HG02938 (cell line): ENCODE results near the gene FBXW4.
"Not testable (repeated sequence)": the region's sequence is repeated elsewhere in the genome, so short reads cannot be mapped to it uniquely, and the experiment has no call there.

Experiments used
- ATAC-seq: cut with Tn5 transposase; IDR thresholded peaks from one replicate; pipeline ENCODE4 v1.9.1; 2021; ENCODE audit warnings: mild to moderate bottlenecking, moderate library complexity; ENCODE audit not compliant: unreplicated experiment

The FBXW4 gene

GRCh38 chr10:101618871-101619270, 76.1 kb downstream of the FBXW4 start:
- no peak for ATAC-seq

- ATAC-seq: no peak
These were observed 77.0 kb downstream of the FBXW4 start for GRCh38 chr10:101617824-101618568.

- no peak for ATAC-seq
These were observed 77.7 kb downstream of the FBXW4 start for GRCh38 chr10:101617102-101617823.

- ATAC-seq: no peak
These were observed 78.4 kb downstream of the FBXW4 start for GRCh38 chr10:101616415-101617101.

GRCh38 chr10:101615525-101616116, 79.3 kb downstream of the FBXW4 start:
- no peak for ATAC-seq

GRCh38 chr10:101614663-101615524, 80.1 kb downstream of the FBXW4 start:
- ATAC-seq: no peak

GRCh38 chr10:101613646-101614045, 81.3 kb downstream of the FBXW4 start:
- no peak for ATAC-seq

- ATAC-seq: no peak
These were observed 82.1 kb downstream of the FBXW4 start for GRCh38 chr10:101612872-101613271.

GRCh38 chr10:101612086-101612485, 82.9 kb downstream of the FBXW4 start:
- ATAC-seq: no peak

GRCh38 chr10:101611096-101611905, 83.7 kb downstream of the FBXW4 start:
- no peak for ATAC-seq

- no peak for ATAC-seq
These were observed 85.5 kb downstream of the FBXW4 start for GRCh38 chr10:101609481-101609880.

GRCh38 chr10:101607124-101607523, 87.8 kb downstream of the FBXW4 start:
- no peak for ATAC-seq

GRCh38 chr10:101602761-101603398, 92.1 kb downstream of the FBXW4 start:
- no peak for ATAC-seq

GRCh38 chr10:101601541-101601940, 93.4 kb downstream of the FBXW4 start:
- ATAC-seq: no peak

GRCh38 chr10:101597091-101597900, 97.7 kb downstream of the FBXW4 start:
- ATAC-seq: no peak

- no peak for ATAC-seq
These were observed 99.2 kb downstream of the FBXW4 start for GRCh38 chr10:101595591-101596433.

- ATAC-seq: not testable (repeated sequence)
These were observed 101.6 kb downstream of the FBXW4 start for GRCh38 chr10:101593331-101593730.
